Fibroblast of peridontal ligament (primary cell): Measurements from ENCODE around the gene LRRC17.
"Not testable (repeated sequence)": the region's sequence is repeated elsewhere in the genome, so short reads cannot be mapped to it uniquely, and the experiment has no call there.

Experiments used
- DNase-seq: peaks from one replicate; pipeline ENCODE4 v3.0.0-alpha.2; 2010; ENCODE audit errors: extremely low read depth

The LRRC17 gene

DNA sequence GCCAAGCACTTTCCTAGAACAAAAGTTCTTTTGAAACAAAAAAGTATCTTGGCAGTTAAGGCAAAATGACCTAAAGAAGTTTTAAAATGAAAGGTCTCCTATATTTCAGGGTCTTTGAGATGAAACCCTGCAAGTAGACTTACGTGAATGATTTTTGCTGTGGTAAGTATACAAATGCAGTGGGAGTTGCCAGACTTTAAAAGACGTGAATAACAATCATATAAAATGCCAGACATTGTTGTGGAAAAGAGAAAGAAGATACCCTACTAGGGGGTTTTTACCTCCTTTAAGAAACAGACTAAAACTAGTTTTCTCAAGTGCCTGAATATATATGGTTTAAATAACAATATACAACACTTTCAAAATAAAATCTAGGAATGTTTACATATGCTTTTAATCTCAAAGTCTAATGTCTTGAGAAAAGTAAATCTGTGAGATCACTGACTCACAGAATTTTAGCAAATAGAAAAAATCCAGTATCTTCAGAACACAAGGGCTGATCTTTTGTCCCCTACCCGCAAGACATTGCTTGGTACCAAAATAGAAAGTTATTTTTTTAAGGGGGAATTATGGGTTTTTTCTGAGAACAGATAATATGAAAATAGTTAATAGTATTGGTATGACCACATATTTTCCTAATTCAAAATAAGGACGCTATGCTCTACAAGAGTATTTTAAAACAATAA lies 29.5 kb downstream of the LRRC17 start:
- DNase-seq, result peak; percentile 47

DNA sequence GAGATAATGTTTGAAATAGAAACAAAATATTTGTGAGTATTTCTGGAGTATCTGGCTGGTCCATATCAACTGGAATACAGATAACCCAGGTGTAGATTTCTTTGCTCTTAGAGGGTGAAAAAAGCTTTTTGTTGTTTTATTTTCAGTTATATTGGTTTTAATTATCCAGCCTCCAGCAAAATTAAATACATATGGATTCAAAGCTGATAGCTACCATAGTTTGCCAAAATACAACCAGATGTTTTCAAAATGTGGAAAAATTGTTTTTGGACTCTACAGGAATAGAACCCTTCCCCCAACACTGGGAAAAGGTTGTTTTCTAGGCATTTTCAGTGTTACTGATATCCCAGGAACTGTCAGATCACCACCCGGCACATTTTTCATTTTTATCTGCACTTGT lies 30.1 kb downstream of the LRRC17 start:
- DNase-seq, result peak; percentile 55

DNA sequence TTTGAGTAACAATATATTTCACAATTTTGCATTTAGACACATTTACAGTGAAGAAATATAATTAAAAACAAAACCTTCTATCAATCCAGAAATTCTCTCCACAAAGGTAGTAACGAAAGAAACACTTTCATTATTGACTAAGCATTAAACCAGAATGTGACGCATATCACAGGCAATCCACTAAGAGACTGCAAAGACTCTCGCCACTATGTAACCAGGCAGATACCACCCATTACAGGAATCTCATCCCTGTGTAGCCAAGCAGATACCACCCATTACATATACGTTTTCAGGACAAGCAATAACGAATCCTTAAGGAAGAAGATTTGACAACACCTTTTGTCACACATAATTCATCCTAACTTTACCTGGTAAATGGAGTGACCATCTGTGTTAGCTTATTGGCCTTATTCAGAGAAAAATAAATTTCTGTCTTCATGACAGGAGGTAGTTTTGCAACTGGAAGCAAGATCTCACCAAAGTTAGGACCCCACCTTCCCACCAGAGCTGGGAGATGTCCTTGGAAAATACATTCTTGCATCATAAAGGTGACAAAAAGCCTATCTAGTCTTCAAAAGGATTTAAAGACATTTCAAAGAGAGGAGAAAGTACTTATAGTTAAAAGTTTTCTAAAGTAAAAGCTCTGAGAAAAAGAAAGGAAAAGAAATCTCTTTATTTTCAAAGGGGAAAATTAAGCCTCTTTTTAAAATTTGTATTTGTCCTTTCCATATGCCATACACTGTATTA lies 30.8 kb downstream of the LRRC17 start:
- DNase-seq, result no peak

GRCh38 chr7:102944241-102944640 lies 31.4 kb downstream of the LRRC17 start:
- no peak for DNase-seq

- DNase-seq, result no peak
Observed at GRCh38 chr7:102951839-102952238, 39.0 kb downstream of the LRRC17 start.

- no peak for DNase-seq
Observed at GRCh38 chr7:102953406-102953805, 40.6 kb downstream of the LRRC17 start.

GRCh38 chr7:102954359-102954758 lies 41.6 kb downstream of the LRRC17 start:
- not testable (repeated sequence) for DNase-seq

GRCh38 chr7:102958004-102958403 lies 45.2 kb downstream of the LRRC17 start:
- not testable (repeated sequence) for DNase-seq

- DNase-seq, result not testable (repeated sequence)
Observed at GRCh38 chr7:102961993-102962392, 49.2 kb downstream of the LRRC17 start.

DNA sequence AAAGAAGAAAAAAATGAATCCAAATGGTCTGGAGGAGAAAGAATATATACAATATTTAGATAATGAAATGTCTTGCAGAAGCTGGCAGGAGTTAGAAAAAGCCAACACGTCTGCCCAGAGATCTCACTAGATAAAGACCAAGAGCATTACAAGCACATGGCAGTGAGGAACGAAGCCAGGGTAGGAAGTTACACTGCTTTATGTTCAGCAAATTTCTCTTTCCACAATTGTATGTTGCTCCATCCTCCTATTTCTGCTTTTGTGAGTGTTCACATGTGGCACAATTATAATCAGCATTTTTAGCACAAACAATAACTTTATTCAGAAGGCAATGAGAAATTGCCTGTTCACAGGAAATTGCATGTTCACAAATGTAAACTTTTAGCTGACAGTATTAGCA lies 53.7 kb downstream of the LRRC17 start:
- no peak for DNase-seq

DNA sequence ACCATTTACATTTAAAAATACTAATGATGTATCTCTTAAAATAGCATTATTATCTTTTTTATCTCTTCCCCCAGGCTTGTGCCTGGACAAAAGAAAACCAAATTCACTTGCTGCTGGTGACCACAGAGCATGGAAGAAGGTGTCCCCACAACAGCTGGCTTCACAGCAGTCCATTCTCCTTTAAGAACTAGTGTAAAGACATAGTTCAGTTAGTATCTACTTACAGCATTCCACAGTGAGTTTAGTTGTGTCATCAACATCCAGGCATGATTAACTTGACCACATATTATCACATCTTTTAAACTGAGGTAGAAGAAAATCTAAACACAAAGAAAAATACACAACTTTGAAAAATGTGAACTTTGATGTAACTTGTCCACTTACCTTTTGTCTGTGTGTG lies 55.0 kb downstream of the LRRC17 start:
- DNase-seq, result peak; percentile 63

DNA sequence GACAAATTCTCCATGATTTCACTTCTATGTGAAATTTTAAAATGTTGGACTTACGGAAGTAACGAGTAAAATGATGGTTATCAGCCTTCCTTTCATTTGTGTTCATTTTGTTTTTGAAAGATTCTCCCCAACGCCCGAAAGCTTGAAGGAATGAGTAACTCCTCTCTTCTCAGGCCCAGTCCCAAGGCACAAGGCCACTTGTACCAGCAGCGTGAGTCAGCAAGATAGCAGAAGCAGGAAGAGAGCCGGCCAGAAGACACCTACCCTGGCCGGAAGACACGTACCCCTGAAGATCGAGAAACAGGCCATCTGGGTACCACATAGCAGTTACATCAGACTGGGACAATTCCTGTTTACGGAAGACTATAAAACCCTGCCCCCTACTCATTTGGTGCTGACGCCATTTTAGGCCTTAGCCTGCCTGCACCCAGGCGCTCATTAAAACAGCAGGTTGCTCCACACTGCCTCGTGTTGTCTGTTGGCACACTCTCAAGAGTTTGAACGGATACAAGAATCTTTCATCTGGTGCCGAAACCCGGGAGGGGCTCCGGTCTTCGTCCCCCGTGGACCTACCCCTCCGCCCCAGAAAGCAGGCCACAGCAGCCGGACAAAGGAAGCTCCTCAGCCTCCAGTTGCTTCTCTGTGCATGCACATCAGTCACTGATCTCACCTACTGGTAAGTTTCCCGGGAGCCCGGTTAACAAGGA lies 60.4 kb downstream of the LRRC17 start:
- no peak for DNase-seq

GRCh38 chr7:102974366-102975236 lies 61.8 kb downstream of the LRRC17 start:
- DNase-seq, result no peak

DNA sequence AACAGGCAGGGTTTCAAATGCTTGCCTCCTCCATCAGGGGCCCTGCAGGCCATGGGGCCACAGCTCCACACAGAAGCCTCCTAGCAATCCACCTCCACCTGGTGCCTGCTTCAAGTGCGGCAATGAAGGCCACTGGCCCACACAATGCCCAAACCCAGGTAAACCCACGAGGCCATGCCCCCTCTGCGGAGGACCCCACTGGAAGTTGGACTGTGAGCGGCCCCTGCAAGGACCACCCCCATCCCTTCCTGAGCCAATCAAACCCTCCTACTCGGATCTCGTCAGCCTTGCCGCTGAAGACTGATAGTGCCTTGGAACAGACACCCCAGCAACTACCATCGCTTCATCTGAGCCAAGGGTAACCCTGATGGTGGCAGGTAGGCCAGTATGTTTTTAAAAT lies 63.1 kb downstream of the LRRC17 start:
- no peak for DNase-seq

GRCh38 chr7:102976493-102976892 lies 63.7 kb downstream of the LRRC17 start:
- no peak for DNase-seq

DNA sequence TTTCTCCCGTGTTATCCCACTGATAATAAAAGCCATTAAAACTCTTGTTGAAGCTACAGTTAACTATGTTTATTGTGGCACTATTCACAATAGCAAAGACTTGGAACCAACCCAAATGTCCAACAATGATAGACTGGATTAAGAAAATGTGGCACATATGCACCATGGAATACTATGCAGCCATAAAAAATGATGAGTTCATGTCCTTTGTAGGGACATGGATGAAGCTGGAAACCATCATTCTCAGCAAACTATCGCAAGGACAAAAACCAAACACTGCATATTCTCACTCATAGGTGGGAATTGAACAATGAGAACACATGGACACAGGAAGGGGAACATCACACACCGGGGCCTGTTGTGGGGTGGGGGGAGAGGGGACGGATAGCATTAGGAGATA lies 64.8 kb downstream of the LRRC17 start:
- not testable (repeated sequence) for DNase-seq

DNA sequence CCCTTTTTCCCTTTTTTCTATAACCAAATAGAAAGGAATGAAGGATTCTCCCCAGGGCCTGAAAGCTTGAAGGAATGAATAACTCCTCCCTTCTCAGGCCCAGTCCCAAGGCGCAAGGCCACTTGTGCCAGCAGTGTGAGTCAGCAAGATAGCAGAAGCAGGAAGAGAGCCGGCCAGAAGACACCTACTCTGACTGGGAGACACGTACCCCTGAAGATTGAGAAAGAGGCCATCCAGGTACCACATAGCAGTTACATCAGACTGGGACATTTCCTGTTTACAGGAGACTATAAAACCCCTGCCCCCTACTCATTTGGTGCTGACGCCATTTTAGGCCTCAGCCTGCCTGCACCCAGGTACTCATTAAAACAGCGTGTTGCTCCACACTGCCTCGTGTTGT lies 65.5 kb downstream of the LRRC17 start:
- peak; percentile 87 for DNase-seq

DNA sequence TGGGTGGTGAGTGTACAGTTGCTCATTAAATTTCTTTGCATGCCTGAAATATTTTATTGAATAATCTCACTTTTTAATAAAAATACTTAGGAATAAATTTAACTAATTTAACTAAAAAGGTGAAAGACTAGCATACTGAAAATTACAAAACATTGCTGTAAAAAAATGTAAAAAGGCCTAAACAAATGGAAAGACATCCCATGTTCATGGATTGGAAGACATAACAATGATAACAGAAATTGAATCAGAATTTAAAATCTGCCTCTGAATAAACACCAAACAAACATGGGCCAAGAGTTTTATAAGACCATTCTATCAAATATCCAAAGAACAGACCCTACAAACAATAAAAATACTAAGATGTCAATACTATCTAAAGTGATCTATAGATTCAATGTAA lies 66.9 kb downstream of the LRRC17 start:
- DNase-seq, result no peak

GRCh38 chr7:102981451-102981850 lies 68.7 kb downstream of the LRRC17 start:
- DNase-seq, result no peak

DNA sequence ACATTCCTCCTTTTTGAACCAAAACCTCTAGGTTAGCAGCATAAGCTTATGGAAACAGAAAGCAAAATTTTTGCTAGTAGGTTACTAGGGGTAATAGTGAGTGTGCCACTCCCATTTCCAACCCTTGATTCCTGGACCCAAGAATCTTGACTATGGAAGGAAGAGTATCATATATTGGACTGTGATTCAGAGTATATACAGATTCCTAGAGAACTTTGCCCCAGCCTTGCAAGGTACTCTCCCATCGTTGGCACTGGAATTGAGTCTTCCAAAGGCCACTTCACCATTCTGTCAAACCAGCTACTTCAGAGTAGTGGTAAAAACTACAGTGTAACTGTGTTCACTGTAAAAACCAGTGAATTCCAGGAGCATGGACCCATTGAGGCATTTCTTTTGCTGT lies 69.4 kb downstream of the LRRC17 start:
- DNase-seq, result no peak

GRCh38 chr7:102983602-102984001 lies 70.8 kb downstream of the LRRC17 start:
- DNase-seq, result no peak
